Measurements from ENCODE around the gene CTSV. TPM values are rescaled to one million over a fixed set of nuclear protein-coding genes. Genes with fewer than 3 reads are reported as not detected.
"Not testable (repeated sequence)": the region's sequence is repeated elsewhere in the genome, so short reads cannot be mapped to it uniquely, and the experiment has no call there.

CTSV gene
- total RNA-seq, 1 experiment from 2014 or later: 21.4 TPM

DNA sequence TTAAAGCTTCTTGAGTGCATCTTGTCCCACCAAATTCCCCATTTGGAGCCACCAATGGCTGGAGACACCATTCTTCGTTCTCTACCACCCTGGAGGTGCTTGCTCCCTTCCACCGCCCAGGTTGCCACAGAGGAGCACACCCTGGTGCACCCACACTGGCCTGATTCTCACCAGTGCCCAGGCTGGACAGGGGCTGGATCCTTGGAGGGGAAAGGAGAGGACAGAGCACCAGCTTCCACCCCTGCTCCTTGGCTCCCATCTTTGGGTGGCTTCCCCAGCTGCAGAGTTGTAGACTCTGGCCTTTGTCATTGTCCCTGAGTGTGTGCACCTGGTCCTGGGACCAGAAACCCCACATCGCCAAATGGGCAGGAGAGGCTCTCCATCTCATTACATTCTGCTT lies 21.9 kb upstream of the CTSV start:
- DNase-seq: no peak
- H3K4me1 Mint-ChIP-seq (ENCODE audit: low read depth, unreplicated experiment): peaks cover 9% of the 10 kb centered on the region
- TF ChIP-seq, protein P1, sequence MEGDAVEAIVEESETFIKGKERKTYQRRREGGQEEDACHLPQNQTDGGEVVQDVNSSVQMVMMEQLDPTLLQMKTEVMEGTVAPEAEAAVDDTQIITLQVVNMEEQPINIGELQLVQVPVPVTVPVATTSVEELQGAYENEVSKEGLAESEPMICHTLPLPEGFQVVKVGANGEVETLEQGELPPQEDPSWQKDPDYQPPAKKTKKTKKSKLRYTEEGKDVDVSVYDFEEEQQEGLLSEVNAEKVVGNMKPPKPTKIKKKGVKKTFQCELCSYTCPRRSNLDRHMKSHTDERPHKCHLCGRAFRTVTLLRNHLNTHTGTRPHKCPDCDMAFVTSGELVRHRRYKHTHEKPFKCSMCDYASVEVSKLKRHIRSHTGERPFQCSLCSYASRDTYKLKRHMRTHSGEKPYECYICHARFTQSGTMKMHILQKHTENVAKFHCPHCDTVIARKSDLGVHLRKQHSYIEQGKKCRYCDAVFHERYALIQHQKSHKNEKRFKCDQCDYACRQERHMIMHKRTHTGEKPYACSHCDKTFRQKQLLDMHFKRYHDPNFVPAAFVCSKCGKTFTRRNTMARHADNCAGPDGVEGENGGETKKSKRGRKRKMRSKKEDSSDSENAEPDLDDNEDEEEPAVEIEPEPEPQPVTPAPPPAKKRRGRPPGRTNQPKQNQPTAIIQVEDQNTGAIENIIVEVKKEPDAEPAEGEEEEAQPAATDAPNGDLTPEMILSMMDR (IDR thresholded peaks at IDR 0.05; ENCODE audit: unreplicated experiment): no peak
- H3K9me3 Mint-ChIP-seq (ENCODE audit: low read depth, unreplicated experiment): no peaks in the 10 kb centered on the region
- no TSS peak for BruUV-seq (replicated peaks)
- H3K27ac Mint-ChIP-seq (ENCODE audit: unreplicated experiment): no peak overlapping the region
- H3K27me3 Mint-ChIP-seq (ENCODE audit: unreplicated experiment): no peaks in the 10 kb centered on the region
- no peaks in the 10 kb centered on the region for H3K36me3 Mint-ChIP-seq (ENCODE audit: insufficient read depth, unreplicated experiment)
- H3K4me3 Mint-ChIP-seq (ENCODE audit: low read depth, unreplicated experiment): no peak overlapping the region
- CTCF ChIA-PET: no interaction called here
- intact Hi-C loops (cut with micrococcal nuclease; ENCODE audit: unreplicated experiment): no loop called here

DNA sequence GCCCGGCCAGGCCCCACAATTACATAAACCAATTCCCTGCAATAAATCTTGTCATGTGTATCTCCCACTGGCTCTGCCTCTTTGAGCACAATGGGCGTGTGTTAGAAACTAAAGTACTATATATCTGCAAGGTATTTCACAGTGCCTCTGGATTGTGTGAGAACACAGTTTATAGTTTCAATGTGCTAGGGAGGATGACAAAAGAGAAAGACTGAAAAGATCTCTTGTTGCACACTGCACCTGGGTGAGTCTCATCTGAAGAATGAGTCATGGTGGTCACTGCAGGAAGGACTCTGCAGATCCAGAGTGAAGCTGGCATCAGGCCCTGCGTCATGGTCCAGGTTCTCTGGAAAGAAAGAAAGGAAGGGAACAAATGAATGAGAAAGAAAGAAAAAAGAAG lies 20.7 kb upstream of the CTSV start:
- H3K27ac Mint-ChIP-seq (ENCODE audit: unreplicated experiment): peak overlapping the region; percentile 2
- peak; percentile 39 for DNase-seq
- no peaks in the 10 kb centered on the region for H3K9me3 Mint-ChIP-seq (ENCODE audit: low read depth, unreplicated experiment)
- H3K4me1 Mint-ChIP-seq (ENCODE audit: low read depth, unreplicated experiment): peaks cover 9% of the 10 kb centered on the region
- intact Hi-C loops (cut with micrococcal nuclease; ENCODE audit: unreplicated experiment): no loop called here
- CTCF ChIA-PET: interaction anchor here (0.7 kb wide), 1 partner anchor 10 kb away, joined by 3 read pairs; no protein-coding TSS in a partner anchor
- no peak overlapping the region for H3K4me3 Mint-ChIP-seq (ENCODE audit: low read depth, unreplicated experiment)
- TF ChIP-seq, protein P1 (IDR thresholded peaks at IDR 0.05; ENCODE audit: unreplicated experiment): no peak
- H3K36me3 Mint-ChIP-seq (ENCODE audit: insufficient read depth, unreplicated experiment): no peaks in the 10 kb centered on the region
- no TSS peak for BruUV-seq (replicated peaks)
- H3K27me3 Mint-ChIP-seq (ENCODE audit: unreplicated experiment): no peaks in the 10 kb centered on the region

DNA sequence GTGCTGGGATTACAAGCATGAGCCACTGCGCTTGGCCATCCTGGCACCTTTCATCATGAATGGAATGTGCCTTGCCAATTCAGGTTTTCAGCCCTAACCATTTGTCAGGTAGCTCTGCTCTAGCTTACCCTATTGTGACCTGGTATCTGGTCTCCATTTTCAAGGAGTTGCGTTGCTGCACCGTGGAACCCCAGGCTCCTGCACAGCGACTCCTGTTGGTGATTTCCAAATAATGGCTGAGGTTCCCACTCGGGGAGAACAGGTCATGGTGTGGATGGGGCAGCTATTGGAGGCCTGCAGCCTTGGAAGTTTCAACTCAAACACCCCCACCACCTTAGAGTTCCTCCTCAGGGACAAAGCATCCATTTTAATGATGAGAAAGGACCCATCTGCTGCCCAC lies 18.7 kb upstream of the CTSV start:
- Mint-ChIP-seq H3K4me1 (ENCODE audit: low read depth, unreplicated experiment) (peaks cover 9% of the 10 kb centered on the region), H3K9me3 (ENCODE audit: low read depth, unreplicated experiment) (no peaks in the 10 kb centered on the region), H3K27me3 (ENCODE audit: unreplicated experiment) (no peaks in the 10 kb centered on the region), H3K4me3 (ENCODE audit: low read depth, unreplicated experiment) (no peak overlapping the region), H3K27ac (ENCODE audit: unreplicated experiment) (no peak overlapping the region), H3K36me3 (ENCODE audit: insufficient read depth, unreplicated experiment) (no peaks in the 10 kb centered on the region)
- TF ChIP-seq, protein P1 (IDR thresholded peaks at IDR 0.05; ENCODE audit: unreplicated experiment): no peak
- intact Hi-C loops (cut with micrococcal nuclease; ENCODE audit: unreplicated experiment): no loop called here
- no peak for DNase-seq
- no TSS peak for BruUV-seq (replicated peaks)
- CTCF ChIA-PET: no interaction called here

DNA sequence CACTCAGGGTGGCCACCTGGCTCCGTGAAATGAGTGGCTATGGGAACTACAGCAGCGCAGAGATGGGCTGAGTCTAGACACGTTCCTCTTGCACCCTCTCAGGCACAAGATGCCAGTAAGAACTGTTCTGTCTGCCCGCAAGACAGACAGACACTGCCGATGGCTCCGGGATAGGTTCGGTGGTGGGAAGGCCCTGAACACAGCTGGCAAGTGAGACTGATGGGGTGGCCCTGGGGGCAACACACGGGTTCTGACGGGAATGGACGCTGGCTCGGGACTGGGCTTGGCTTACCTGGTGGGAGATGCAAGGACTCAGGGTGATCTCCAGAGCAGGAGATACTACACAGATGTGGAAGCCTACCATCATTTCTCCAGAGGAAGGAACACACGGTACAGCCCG lies 16.9 kb upstream of the CTSV start:
- CTCF ChIA-PET; H3K36me3 Mint-ChIP-seq (ENCODE audit: insufficient read depth, unreplicated experiment); DNase-seq; H3K9me3 Mint-ChIP-seq (ENCODE audit: low read depth, unreplicated experiment); BruUV-seq (replicated peaks); H3K4me3 Mint-ChIP-seq (ENCODE audit: low read depth, unreplicated experiment); intact Hi-C loops (cut with micrococcal nuclease; ENCODE audit: unreplicated experiment); H3K27me3 Mint-ChIP-seq (ENCODE audit: unreplicated experiment); H3K4me1 Mint-ChIP-seq (ENCODE audit: low read depth, unreplicated experiment); H3K27ac Mint-ChIP-seq (ENCODE audit: unreplicated experiment): not testable (repeated sequence)

DNA sequence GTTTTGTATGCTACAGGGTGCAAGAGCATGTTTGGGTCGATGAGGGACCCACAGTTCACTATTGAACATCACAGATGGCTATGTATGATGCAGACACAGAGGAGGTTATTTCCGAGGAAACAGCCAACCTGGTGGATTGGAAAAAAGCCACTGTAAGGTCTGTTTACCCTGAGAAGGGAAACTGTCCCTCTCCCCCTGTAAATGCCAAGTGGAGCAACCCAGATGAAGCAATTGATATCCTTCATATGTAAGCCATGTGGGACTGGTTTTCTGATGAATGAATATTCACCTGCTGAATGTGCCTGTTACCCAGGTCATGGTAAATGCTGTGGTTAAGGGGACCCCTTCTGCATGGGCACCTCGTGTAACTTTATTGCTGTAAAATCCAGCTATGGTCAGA lies 14.8 kb upstream of the CTSV start:
- no peak overlapping the region for H3K4me3 Mint-ChIP-seq (ENCODE audit: low read depth, unreplicated experiment)
- H3K9me3 Mint-ChIP-seq (ENCODE audit: low read depth, unreplicated experiment): no peaks in the 10 kb centered on the region
- CTCF ChIA-PET: no interaction called here
- no TSS peak for BruUV-seq (replicated peaks)
- DNase-seq: no peak
- H3K27ac Mint-ChIP-seq (ENCODE audit: unreplicated experiment): no peak overlapping the region
- H3K4me1 Mint-ChIP-seq (ENCODE audit: low read depth, unreplicated experiment): no peaks in the 10 kb centered on the region
- intact Hi-C loops (cut with micrococcal nuclease; ENCODE audit: unreplicated experiment): no loop called here
- TF ChIP-seq, protein P1 (IDR thresholded peaks at IDR 0.05; ENCODE audit: unreplicated experiment): no peak
- H3K27me3 Mint-ChIP-seq (ENCODE audit: unreplicated experiment): no peaks in the 10 kb centered on the region
- no peaks in the 10 kb centered on the region for H3K36me3 Mint-ChIP-seq (ENCODE audit: insufficient read depth, unreplicated experiment)
